ENCODE data around the gene ARMH4.

The ARMH4 gene

GRCh38 chr14:57960946-57961785 is 190.8 kb downstream of the ARMH4 start:
- DNase-seq (ENCODE audit: low read depth): no peak

- no peak for DNase-seq (ENCODE audit: low read depth)
Measured at GRCh38 chr14:57957441-57957840, 194.6 kb downstream of the ARMH4 start.

Data from CMK (cell line).